ENCODE measurements around the gene SPDL1.
"Not testable (repeated sequence)": the region's sequence is repeated elsewhere in the genome, so short reads cannot be mapped to it uniquely, and the experiment has no call there.

SPDL1 gene

GRCh38 chr5:169602535-169602934 lies 19.0 kb downstream of the SPDL1 start:
- no peak overlapping the region for H3K27ac ChIP-seq
- no peak overlapping the region for H3K4me3 ChIP-seq
- DNase-seq (ENCODE audit: low spot score), result no peak
- no peak for TF ChIP-seq CTCF (IDR thresholded peaks at IDR 0.05)

- no peak for TF ChIP-seq CTCF (IDR thresholded peaks at IDR 0.05)
- DNase-seq (ENCODE audit: low spot score), result no peak
These were observed 22.7 kb downstream of the SPDL1 start for GRCh38 chr5:169606279-169606678.

GRCh38 chr5:169607882-169608281 lies 24.3 kb downstream of the SPDL1 start:
- no peak overlapping the region for H3K4me3 ChIP-seq
- TF ChIP-seq CTCF (IDR thresholded peaks at IDR 0.05), result no peak

More at GRCh38 chr5:169606279-169606678, 22.7 kb downstream of the SPDL1 start:
- no peak overlapping the region for H3K4me3 ChIP-seq
- no peak overlapping the region for H3K27ac ChIP-seq

GRCh38 chr5:169609716-169610115 lies 26.1 kb downstream of the SPDL1 start:
- Histone ChIP-seq H3K4me3 (no peak overlapping the region), H3K27ac (no peak overlapping the region)
- no peak for DNase-seq (ENCODE audit: low spot score)
- no peak for TF ChIP-seq CTCF (IDR thresholded peaks at IDR 0.05)

More at GRCh38 chr5:169607882-169608281, 24.3 kb downstream of the SPDL1 start:
- no peak for DNase-seq (ENCODE audit: low spot score)
- no peak overlapping the region for H3K27ac ChIP-seq

- no peak overlapping the region for H3K27ac ChIP-seq
- DNase-seq (ENCODE audit: low spot score), result no peak
- TF ChIP-seq CTCF (IDR thresholded peaks at IDR 0.05), result no peak
- no peak overlapping the region for H3K4me3 ChIP-seq
These were observed 27.0 kb downstream of the SPDL1 start for GRCh38 chr5:169610606-169611005.

GRCh38 chr5:169615561-169615960 lies 32.0 kb downstream of the SPDL1 start:
- DNase-seq (ENCODE audit: low spot score), result no peak
- no peak overlapping the region for H3K27ac ChIP-seq
- TF ChIP-seq CTCF (IDR thresholded peaks at IDR 0.05), result no peak
- no peak overlapping the region for H3K4me3 ChIP-seq

- H3K4me3 ChIP-seq; H3K27ac ChIP-seq; DNase-seq (ENCODE audit: low spot score): not testable (repeated sequence)
These were observed 40.7 kb downstream of the SPDL1 start for GRCh38 chr5:169624307-169624706.

- no peak overlapping the region for H3K4me3 ChIP-seq
- no peak for DNase-seq (ENCODE audit: low spot score)
- H3K27ac ChIP-seq, result no peak overlapping the region
- TF ChIP-seq CTCF (IDR thresholded peaks at IDR 0.05), result no peak
These were observed 43.2 kb downstream of the SPDL1 start for GRCh38 chr5:169626779-169627178.
